Uterus (tissue), 4 donors: Measurements from ENCODE around the gene CMTM1. TPM values are rescaled to one million over a fixed set of nuclear protein-coding genes. Genes with fewer than 3 reads are reported as not detected.

Experiments
- DNase-seq, 2 donors: peaks; one replicate each; pipeline ENCODE4 v3.0.0-alpha.2; 2019 to 2020
- H3K27ac ChIP-seq, 2 donors: fragments of 200-600 bp; sonication (generic); 1 replicate in 1 of 2; 2 replicates in 1 of 2; pipeline ENCODE4 v1.5.1; 2016 to 2018
- H3K27me3 ChIP-seq, 2 donors: fragments of 200-600 bp; sonication (generic); one replicate each; pipeline ENCODE4 v1.5.1; 2018 to 2019; ENCODE audit warnings: control low read depth in 1 of 2
- H3K36me3 ChIP-seq, 2 donors: fragments of 200-600 bp; sonication (generic); one replicate each; pipeline ENCODE4 v1.5.1; 2019; ENCODE audit warnings: control low read depth in 1 of 2
- H3K4me1 ChIP-seq, 2 donors: fragments of 200-600 bp; sonication (generic); one replicate each; pipeline ENCODE4 v1.5.1; 2018 to 2019; ENCODE audit warnings: control low read depth in 1 of 2
- H3K4me3 ChIP-seq, 2 donors: fragments of 200-600 bp; sonication (generic); 1 replicate in 1 of 2; 2 replicates in 1 of 2; pipeline ENCODE4 v1.5.1; 2018 to 2019; ENCODE audit warnings: mild to moderate bottlenecking in 1 of 2
- H3K9me3 ChIP-seq, 2 donors: fragments of 200-600 bp; sonication (generic); one replicate each; pipeline ENCODE4 v1.5.1; 2019; ENCODE audit warnings: control low read depth in 1 of 2
- CTCF ChIP-seq, 4 experiments: fragments of 200-600 bp in 2 of 4; fragments of 450-650 bp in 2 of 4; sonication (generic) in 2 of 4; IDR thresholded peaks; one replicate each; pipeline ENCODE4 v1.5.1; 2016 to 2019; ENCODE audit warnings: antibody characterized with exemption in 4 of 4, mild to moderate bottlenecking in 2 of 4, moderate library complexity in 1 of 4
- POLR2A ChIP-seq, 2 donors: fragments of 450-650 bp; IDR thresholded peaks; one replicate each; pipeline ENCODE4 v1.6.1; 2016; ENCODE audit warnings: antibody characterized with exemption in 2 of 2, mild to moderate bottlenecking in 1 of 2, moderate library complexity in 1 of 2
- intact Hi-C: fragments of 100-400 bp; cut with DNase I; formaldehyde crosslinking; loops from one replicate; pipeline ENCODE4 v1.15.1; 2023; ENCODE audit warnings: low total_unique reads
- total RNA-seq, 4 donors: library from RNA; depleted of rRNA in 3 of 4; stranded (reverse); fragments of >200 nt in 3 of 4; gene quantifications; one replicate each; pipeline versions ENCODE4 v1.1.0 to v1.2.4, GENCODE V29; 2014 to 2023
- donor health status: DM: yes; HTN: yes; CAD: no.

The CMTM1 gene
- total RNA-seq, 4 donors from 2014 or later = 5.0 to 5.3 TPM; not detected in 2

- Histone ChIP-seq H3K36me3 (no peaks in the 10 kb centered on the region), H3K27ac (peak overlapping the region; percentile 96 to 99), H3K4me1 (no peaks in the 10 kb centered on the region), H3K27me3 (no peaks in the 10 kb centered on the region), H3K4me3 (peak overlapping the region; percentile 57 to 77), H3K9me3 (no peaks in the 10 kb centered on the region)
- intact Hi-C loops = no loop called here
- TF ChIP-seq POLR2A (IDR thresholded peaks at IDR 0.05) (no peak), CTCF (IDR thresholded peaks at IDR 0.05) (no peak)
- DNase-seq = no peak
These were observed 13.0 kb upstream of the CMTM1 start for GRCh38 chr16:66553223-66553622.

GRCh38 chr16:66554021-66554420 is 12.2 kb upstream of the CMTM1 start:
- TF ChIP-seq CTCF (IDR thresholded peaks at IDR 0.05) (no peak), POLR2A (IDR thresholded peaks at IDR 0.05) (no peak)
- Histone ChIP-seq H3K4me3 (no peak overlapping the region), H3K4me1 (no peaks in the 10 kb centered on the region), H3K9me3 (no peaks in the 10 kb centered on the region), H3K36me3 (no peaks in the 10 kb centered on the region), H3K27ac (no peak overlapping the region), H3K27me3 (no peaks in the 10 kb centered on the region)
- intact Hi-C loops = no loop called here
- no peak for DNase-seq

- Histone ChIP-seq H3K9me3 (no peaks in the 10 kb centered on the region), H3K36me3 (no peaks in the 10 kb centered on the region), H3K27me3 (no peaks in the 10 kb centered on the region), H3K27ac (no peak overlapping the region), H3K4me3 (no peak overlapping the region), H3K4me1 (no peaks in the 10 kb centered on the region)
- intact Hi-C loops = no loop called here
- TF ChIP-seq POLR2A (IDR thresholded peaks at IDR 0.05) = no peak
- no peak for TF ChIP-seq CTCF (IDR thresholded peaks at IDR 0.05)
- DNase-seq = no peak
These were observed 11.7 kb upstream of the CMTM1 start for GRCh38 chr16:66554495-66554894.

- Histone ChIP-seq H3K9me3 (no peaks in the 10 kb centered on the region), H3K4me3 (no peak overlapping the region), H3K36me3 (no peaks in the 10 kb centered on the region), H3K27ac (no peak overlapping the region), H3K4me1 (no peaks in the 10 kb centered on the region), H3K27me3 (no peaks in the 10 kb centered on the region)
- intact Hi-C loops = no loop called here
- DNase-seq = no peak
- TF ChIP-seq POLR2A (IDR thresholded peaks at IDR 0.05) = no peak
- TF ChIP-seq CTCF (IDR thresholded peaks at IDR 0.05) = no peak
These were observed 6.1 kb upstream of the CMTM1 start for GRCh38 chr16:66560107-66560506.

- Histone ChIP-seq H3K4me1 (no peaks in the 10 kb centered on the region), H3K9me3 (no peaks in the 10 kb centered on the region), H3K36me3 (no peaks in the 10 kb centered on the region), H3K4me3 (no peak overlapping the region), H3K27ac (no peak overlapping the region), H3K27me3 (no peaks in the 10 kb centered on the region)
- DNase-seq = no peak
- TF ChIP-seq POLR2A (IDR thresholded peaks at IDR 0.05) = no peak
- no peak for TF ChIP-seq CTCF (IDR thresholded peaks at IDR 0.05)
- intact Hi-C loops = no loop called here
These were observed 4.7 kb upstream of the CMTM1 start for GRCh38 chr16:66561381-66562080.
